Small intestine (tissue), 7 donors: Measurements from ENCODE around the gene MAP2K5. TPM values are rescaled to one million over a fixed set of nuclear protein-coding genes. Genes with fewer than 3 reads are reported as not detected.
A peak's percentile ranks its signal among the peaks of the same experiment; 100 is the strongest.

Experiments
- DNase-seq, 2 donors: peaks; one replicate each; pipeline versions ENCODE4 v3.0.0 to v3.0.0-alpha.2; 2013
- FAIRE-seq: peaks from 2 replicates; lab custom pipeline; 2012; peaks lifted over from hg19 to GRCh38; lab: Jason Lieb, UNC
- H3K27ac ChIP-seq, 3 donors: one replicate each; pipeline ENCODE4 v1.5.1; 2013; ENCODE audit warnings: low read length in 2 of 3, mild to moderate bottlenecking in 2 of 3, control low read depth in 1 of 3, inconsistent platforms in 1 of 3, low read depth in 1 of 3, moderate library complexity in 1 of 3
- H3K27me3 ChIP-seq, 3 donors: one replicate each; pipeline ENCODE4 v1.6.1; 2013; ENCODE audit warnings: low read length in 3 of 3, inconsistent platforms in 1 of 3; ENCODE audit not compliant: control insufficient read depth in 3 of 3, insufficient read depth in 3 of 3
- H3K36me3 ChIP-seq, 3 donors: one replicate each; pipeline ENCODE4 v1.6.1; 2013; ENCODE audit warnings: low read length in 3 of 3, inconsistent platforms in 1 of 3, low read depth in 1 of 3, mild to moderate bottlenecking in 1 of 3, moderate library complexity in 1 of 3; ENCODE audit not compliant: control insufficient read depth in 3 of 3, insufficient read depth in 2 of 3
- H3K4me1 ChIP-seq, 3 donors: one replicate each; pipeline ENCODE4 v1.6.1; 2013; ENCODE audit warnings: low read length in 2 of 3, inconsistent platforms in 1 of 3, low read depth in 1 of 3, mild to moderate bottlenecking in 1 of 3, moderate library complexity in 1 of 3; ENCODE audit not compliant: control insufficient read depth in 3 of 3, insufficient read depth in 2 of 3
- H3K4me3 ChIP-seq, 3 donors: one replicate each; pipeline ENCODE4 v1.5.1; 2013; ENCODE audit warnings: low read length in 3 of 3, control low read depth in 1 of 3, inconsistent platforms in 1 of 3, low read depth in 1 of 3, mild to moderate bottlenecking in 1 of 3, moderate library complexity in 1 of 3
- H3K9me3 ChIP-seq, 2 donors: one replicate each; pipeline ENCODE4 v1.6.1; 2013; ENCODE audit warnings: low read depth in 1 of 2, low read length in 1 of 2; ENCODE audit not compliant: control insufficient read depth in 2 of 2, insufficient read depth in 1 of 2
- WGBS, 3 donors: extraction: QIAGEN DNeasy Blood & Tissue Kit; methylation state at CpG; one replicate each; pipeline ENCODE4 v1.1.7; 2013; 5-methylcytosine and 5-hydroxymethylcytosine counted together
- polyA plus RNA-seq, 4 donors: library from polyadenylated mRNA; stranded (reverse) in 3 of 4; unstranded in 1 of 4; fragments of 200-250 nt in 3 of 4; fragments of 120-200 nt in 1 of 4; gene quantifications; one replicate each; pipeline versions ENCODE4 v1.2.1 to v1.2.3, GENCODE V29; 2013
- donor health status: healthy with polysubstance abuse.
- donor health status: control.
- donor health status: control.
- donor health status: Bipolar disorder and iron deficiency.
- donor health status: healthy.

The MAP2K5 gene
- polyA plus RNA-seq, 4 donors, result 10.5 to 15.6 (median 11.8) TPM

GRCh38 chr15:67533873-67534272 lies 8.6 kb upstream of the MAP2K5 start:
- Histone ChIP-seq H3K36me3 (no peaks in the 10 kb centered on the region), H3K27ac (no peak overlapping the region), H3K4me1 (no peaks in the 10 kb centered on the region), H3K27me3 (no peaks in the 10 kb centered on the region), H3K9me3 (no peaks in the 10 kb centered on the region), H3K4me3 (no peak overlapping the region)
- FAIRE-seq, result no peak
- 81 to 95% (median 88%) methylated on average over 1 of the region's 1 CpG for WGBS, 3 donors
- no peak for DNase-seq

GRCh38 chr15:67534360-67534759 lies 8.1 kb upstream of the MAP2K5 start:
- FAIRE-seq (no peak), DNase-seq (no peak)
- H3K4me1 ChIP-seq, result no peaks in the 10 kb centered on the region
- WGBS, 3 donors, result 93 to 96% (median 93%) methylated on average over 1 of the region's 1 CpG
- no peaks in the 10 kb centered on the region for H3K27me3 ChIP-seq
- H3K9me3 ChIP-seq, result no peaks in the 10 kb centered on the region
- H3K27ac ChIP-seq, result no peak overlapping the region
- H3K4me3 ChIP-seq, result no peak overlapping the region
- H3K36me3 ChIP-seq, result no peaks in the 10 kb centered on the region

GRCh38 chr15:67537771-67538170 lies 4.7 kb upstream of the MAP2K5 start:
- Histone ChIP-seq H3K27ac (no peak overlapping the region), H3K27me3 (no peaks in the 10 kb centered on the region), H3K4me3 (no peak overlapping the region), H3K36me3 (no peaks in the 10 kb centered on the region), H3K4me1 (no peaks in the 10 kb centered on the region), H3K9me3 (no peaks in the 10 kb centered on the region)
- WGBS, 3 donors, result 94 to 100% (median 100%) methylated on average over 1 of the region's 1 CpG
- DNase-seq (peak in 1 of 2 donors; percentile 20), FAIRE-seq (no peak)

- peak in 1 of 2 donors; percentile 37 for DNase-seq
- FAIRE-seq, result no peak
- Histone ChIP-seq H3K27ac (peak overlapping the region; percentile 76 to 96 (median 92)), H3K9me3 (no peaks in the 10 kb centered on the region), H3K27me3 (no peaks in the 10 kb centered on the region), H3K4me3 (peak overlapping the region; percentile 87 to 94 (median 88)), H3K36me3 (peaks cover 0 to 10% (median 3%) of the 10 kb centered on the region in 3 donors), H3K4me1 (peaks cover 0 to 7% (median 2%) of the 10 kb centered on the region in 3 donors)
- WGBS, 3 donors, result 21 to 33% (median 28%) methylated on average over 7 of the region's 7 CpGs
Measured at GRCh38 chr15:67543348-67543718, 830 bp downstream of the MAP2K5 start.

GRCh38 chr15:67544475-67544874 lies 2.0 kb downstream of the MAP2K5 start:
- 79 to 97% (median 91%) methylated on average over 3 of the region's 3 CpGs for WGBS, 3 donors
- no peak for DNase-seq
- H3K9me3 ChIP-seq, result no peaks in the 10 kb centered on the region

GRCh38 chr15:67545864-67546263 lies 3.4 kb downstream of the MAP2K5 start:
- Histone ChIP-seq H3K27ac (no peak overlapping the region), H3K36me3 (peaks cover 0 to 16% (median 3%) of the 10 kb centered on the region in 3 donors), H3K4me1 (peaks cover 0 to 7% (median 2%) of the 10 kb centered on the region in 3 donors), H3K27me3 (no peaks in the 10 kb centered on the region), H3K4me3 (no peak overlapping the region), H3K9me3 (no peaks in the 10 kb centered on the region)
- FAIRE-seq (no peak), DNase-seq (no peak)
- WGBS, 3 donors, result 68 to 83% (median 70%) methylated on average over 3 of the region's 3 CpGs

More at GRCh38 chr15:67544475-67544874, 2.0 kb downstream of the MAP2K5 start:
- H3K36me3 ChIP-seq, result peaks cover 0 to 10% (median 3%) of the 10 kb centered on the region in 3 donors
- no peak overlapping the region for H3K27ac ChIP-seq
- no peak overlapping the region for H3K4me3 ChIP-seq
- H3K4me1 ChIP-seq, result peaks cover 0 to 7% (median 2%) of the 10 kb centered on the region in 3 donors
- H3K27me3 ChIP-seq, result no peaks in the 10 kb centered on the region
- no peak for FAIRE-seq

- FAIRE-seq (no peak), DNase-seq (peak in 1 of 2 donors; percentile 25)
- H3K27ac ChIP-seq, result no peak overlapping the region
- no peaks in the 10 kb centered on the region for H3K9me3 ChIP-seq
- H3K36me3 ChIP-seq, result peaks cover 3 to 21% (median 3%) of the 10 kb centered on the region in 3 donors
- no peaks in the 10 kb centered on the region for H3K27me3 ChIP-seq
- WGBS, 3 donors, result 35 to 65% (median 49%) methylated on average over 2 of the region's 2 CpGs
- no peak overlapping the region for H3K4me3 ChIP-seq
- peaks cover 0 to 7% (median 6%) of the 10 kb centered on the region in 3 donors for H3K4me1 ChIP-seq
Measured at GRCh38 chr15:67547064-67547463, 4.6 kb downstream of the MAP2K5 start.

- no peaks in the 10 kb centered on the region for H3K9me3 ChIP-seq
- H3K27me3 ChIP-seq, result no peaks in the 10 kb centered on the region
- no peak overlapping the region for H3K27ac ChIP-seq
- H3K36me3 ChIP-seq, result peaks cover 3 to 21% (median 3%) of the 10 kb centered on the region in 3 donors
- H3K4me1 ChIP-seq, result peaks cover 0 to 7% (median 6%) of the 10 kb centered on the region in 3 donors
- no peak overlapping the region for H3K4me3 ChIP-seq
- 70 to 79% (median 74%) methylated on average over 3 of the region's 3 CpGs for WGBS, 3 donors
- no peak for DNase-seq
- FAIRE-seq, result no peak
Measured at GRCh38 chr15:67547836-67548235, 5.3 kb downstream of the MAP2K5 start.
